B cell (primary cell): ENCODE data around the gene CHKA. TPM values are rescaled to one million over a fixed set of nuclear protein-coding genes. Genes with fewer than 3 reads are reported as not detected.

Experiments
- ATAC-seq: fragments of 200-7000 bp; cut with Tn5 transposase; one replicate; pipeline ENCODE4 v1.10.0; 2021; ENCODE audit warnings: low read depth, mild to moderate bottlenecking, moderate number of reproducible peaks, moderate library complexity
- CTCF ChIA-PET: fragments of 350-600 bp; sonication (Branson Sonifier 250); formaldehyde crosslinking; loops from one replicate; lab custom pipeline; 2021; ENCODE audit warnings: antibody characterized with exemption, inconsistent platforms; lab: Charles Lee
- POLR2A ChIA-PET: fragments of 350-600 bp; sonication (Branson Sonifier 250); formaldehyde crosslinking; loops from one replicate; lab custom pipeline; 2021; ENCODE audit warnings: antibody characterized with exemption; lab: Charles Lee
- DNase-seq: peaks from one replicate; pipeline ENCODE4 v3.0.0; 2013
- H2AFZ ChIP-seq: 2 replicates; pipeline ENCODE4 v1.6.1; 2012; ENCODE audit warnings: mild to moderate bottlenecking, low read depth, low read length; ENCODE audit not compliant: insufficient read depth, poor library complexity, severe bottlenecking
- H3K27ac ChIP-seq, 2 donors: 1 replicate in 1 of 2; 2 replicates in 1 of 2; pipeline ENCODE4 v1.5.1; 2012 to 2013; ENCODE audit warnings: low read length in 2 of 2, mild to moderate bottlenecking in 2 of 2, moderate library complexity in 1 of 2
- H3K27me3 ChIP-seq, 4 experiments: fragments of 200-600 bp in 1 of 4; sonication (generic) in 1 of 4; replicated peaks in 1 of 4; 1 replicate in 2 of 4; 2 replicates in 2 of 4; pipeline versions ENCODE4 v1.6.1 to v1.7.0; 2013 to 2016; ENCODE audit warnings: low read length in 3 of 4, mild to moderate bottlenecking in 2 of 4, mixed read lengths in 1 of 4, moderate library complexity in 1 of 4; ENCODE audit not compliant: insufficient read depth in 4 of 4, control insufficient read depth in 3 of 4; ENCODE audit errors: control extremely low read depth in 1 of 4
- H3K36me3 ChIP-seq, 2 experiments: replicated peaks in 1 of 2; 1 replicate in 1 of 2; 2 replicates in 1 of 2; pipeline versions ENCODE4 v1.6.1 to v1.7.1; 2013; ENCODE audit warnings: low read length in 1 of 2; ENCODE audit not compliant: insufficient read depth in 2 of 2, control insufficient read depth in 1 of 2; ENCODE audit errors: control extremely low read depth in 1 of 2, extremely low read depth in 1 of 2
- H3K4me1 ChIP-seq, 2 donors: fragments of 200-600 bp in 1 of 2; sonication (generic) in 1 of 2; 1 replicate in 1 of 2; 2 replicates in 1 of 2; pipeline versions ENCODE4 v1.5.1 to v1.6.1; 2013 to 2017; ENCODE audit warnings: low read length in 2 of 2; ENCODE audit not compliant: control insufficient read depth in 2 of 2, insufficient read depth in 2 of 2
- H3K4me2 ChIP-seq: replicated peaks from 2 replicates; pipeline ENCODE3; 2012; ENCODE audit warnings: mild to moderate bottlenecking, low read depth, low read length; ENCODE audit not compliant: poor library complexity, severe bottlenecking
- H3K4me3 ChIP-seq, 5 experiments: fragments of 200-600 bp in 1 of 5; sonication (generic) in 1 of 5; 1 replicate in 3 of 5; 2 replicates in 2 of 5; pipeline versions ENCODE4 v1.5.1 to v1.7.0; 2011 to 2016; ENCODE audit warnings: low read length in 4 of 5, mild to moderate bottlenecking in 4 of 5, low read depth in 2 of 5, control low read depth in 1 of 5, moderate library complexity in 1 of 5; ENCODE audit not compliant: insufficient read depth in 1 of 5; ENCODE audit errors: control extremely low read depth in 1 of 5, extremely low read depth in 1 of 5
- H3K79me2 ChIP-seq: fragments of 200-600 bp; sonication (generic); one replicate; pipeline ENCODE4 v1.6.0; 2016; ENCODE audit warnings: low read length; ENCODE audit not compliant: control insufficient read depth, insufficient read depth
- H3K9ac ChIP-seq: fragments of 200-600 bp; sonication (generic); 2 replicates; pipeline ENCODE4 v1.6.1; 2017; ENCODE audit warnings: mild to moderate bottlenecking, low read length, moderate library complexity
- H3K9me3 ChIP-seq, 3 donors: one replicate each; pipeline versions ENCODE4 v1.6.1 to v1.7.1; 2013; ENCODE audit warnings: low read length in 2 of 3; ENCODE audit not compliant: control insufficient read depth in 2 of 3, insufficient read depth in 1 of 3; ENCODE audit errors: control extremely low read depth in 1 of 3
- H4K20me1 ChIP-seq: 2 replicates; pipeline ENCODE4 v1.6.0; 2012; ENCODE audit warnings: mild to moderate bottlenecking, low read length; ENCODE audit not compliant: insufficient read depth, control insufficient read depth, poor library complexity, severe bottlenecking
- H3K27ac Mint-ChIP-seq: one replicate; pipeline ENCODE4 v1.8.0; 2021; ENCODE audit warnings: mixed read lengths
- H3K27me3 Mint-ChIP-seq: one replicate; pipeline ENCODE4 v1.8.0; 2021; ENCODE audit warnings: mixed read lengths
- H3K4me1 Mint-ChIP-seq: one replicate; pipeline ENCODE4 v1.8.0; 2021; ENCODE audit warnings: mixed read lengths
- H3K4me3 Mint-ChIP-seq: one replicate; pipeline ENCODE4 v1.8.0; 2021; ENCODE audit warnings: mixed read lengths
- H3K9me3 Mint-ChIP-seq: one replicate; pipeline ENCODE4 v1.8.0; 2022; ENCODE audit warnings: mixed read lengths; ENCODE audit not compliant: insufficient read depth
- EZH2 ChIP-seq: IDR thresholded peaks from 2 replicates; pipeline ENCODE4 v1.6.1; 2012; ENCODE audit warnings: borderline replicate concordance, low read depth, mild to moderate bottlenecking, moderate library complexity, low read length; ENCODE audit not compliant: insufficient read depth, poor library complexity, severe bottlenecking
- WGBS: methylation state at CpG from one replicate; pipeline ENCODE4 v1.1.5; 2013; ENCODE audit warnings: missing lambda C conversion rate; ENCODE audit not compliant: insufficient coverage; 5-methylcytosine and 5-hydroxymethylcytosine counted together
- intact Hi-C: fragments of 100-400 bp; cut with micrococcal nuclease; formaldehyde crosslinking; loops from one replicate; pipeline ENCODE4 v1.10.0; 2022
- polyA plus RNA-seq: library from polyadenylated mRNA; depleted of rRNA; stranded (reverse); fragments of >200 nt; gene quantifications from 2 replicates; pipeline ENCODE4 v1.2.3, GENCODE V29; 2012
- total RNA-seq, 2 donors: library from RNA; stranded (reverse); fragments of 120-200 nt in 1 of 2; gene quantifications; 1 replicate in 1 of 2; 2 replicates in 1 of 2; pipeline versions ENCODE4 v1.2.3 to v1.2.4, GENCODE V29; 2013 to 2022
- TF ChIP-seq, protein P1 (sequence below): fragments of 200-600 bp; IDR thresholded peaks from one replicate; pipeline ENCODE4 v1.8.0; 2022; ENCODE audit warnings: antibody characterized with exemption, mild to moderate bottlenecking

The CHKA gene
- total and polyA plus RNA-seq, 2 donors (not counting 1 experiment from before 2014, with no cell fraction given) = 10.6 to 20.6 TPM

DNA sequence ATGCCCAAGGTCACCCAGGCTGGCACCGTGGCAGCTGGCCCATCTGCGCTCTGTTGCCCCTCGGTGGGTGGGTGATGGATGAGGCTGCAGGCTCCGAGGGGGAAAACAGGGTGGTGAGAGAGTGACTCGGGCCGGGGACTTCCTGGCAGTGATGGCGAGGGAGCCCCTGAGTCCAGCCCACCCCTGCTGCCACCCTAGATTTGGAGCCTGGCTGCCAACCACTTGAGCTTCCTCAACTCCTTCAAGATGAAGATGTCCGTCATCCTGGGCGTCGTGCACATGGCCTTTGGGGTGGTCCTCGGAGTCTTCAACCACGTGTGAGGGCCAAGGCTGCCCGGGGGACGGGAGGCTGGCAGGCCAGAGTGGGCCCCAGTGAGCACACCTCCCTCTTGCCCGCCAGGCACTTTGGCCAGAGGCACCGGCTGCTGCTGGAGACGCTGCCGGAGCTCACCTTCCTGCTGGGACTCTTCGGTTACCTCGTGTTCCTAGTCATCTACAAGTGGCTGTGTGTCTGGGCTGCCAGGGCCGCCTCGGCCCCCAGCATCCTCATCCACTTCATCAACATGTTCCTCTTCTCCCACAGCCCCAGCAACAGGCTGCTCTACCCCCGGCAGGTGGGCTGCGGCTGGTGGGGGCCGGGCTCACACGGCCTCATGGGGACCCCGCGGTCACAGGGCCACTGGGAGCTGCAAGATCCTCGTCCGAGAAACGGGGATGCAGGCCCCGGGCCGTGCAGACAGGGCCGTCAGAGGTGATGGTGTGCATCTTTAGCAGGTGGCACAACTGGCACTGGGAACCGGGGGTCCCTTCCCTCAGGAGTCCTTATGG lies 72.3 kb downstream of the CHKA start:
- peak; percentile 10 for DNase-seq
- no peak overlapping the region for H3K9ac ChIP-seq
- H3K27me3 ChIP-seq = no peaks in the 10 kb centered on the region
- H3K4me3 Mint-ChIP-seq = no peak overlapping the region
- H3K4me1 Mint-ChIP-seq = no peaks in the 10 kb centered on the region
- CTCF ChIA-PET = no interaction called here
- no peaks in the 10 kb centered on the region for H3K4me1 ChIP-seq
- no peak for TF ChIP-seq EZH2
- TF ChIP-seq, protein P1, sequence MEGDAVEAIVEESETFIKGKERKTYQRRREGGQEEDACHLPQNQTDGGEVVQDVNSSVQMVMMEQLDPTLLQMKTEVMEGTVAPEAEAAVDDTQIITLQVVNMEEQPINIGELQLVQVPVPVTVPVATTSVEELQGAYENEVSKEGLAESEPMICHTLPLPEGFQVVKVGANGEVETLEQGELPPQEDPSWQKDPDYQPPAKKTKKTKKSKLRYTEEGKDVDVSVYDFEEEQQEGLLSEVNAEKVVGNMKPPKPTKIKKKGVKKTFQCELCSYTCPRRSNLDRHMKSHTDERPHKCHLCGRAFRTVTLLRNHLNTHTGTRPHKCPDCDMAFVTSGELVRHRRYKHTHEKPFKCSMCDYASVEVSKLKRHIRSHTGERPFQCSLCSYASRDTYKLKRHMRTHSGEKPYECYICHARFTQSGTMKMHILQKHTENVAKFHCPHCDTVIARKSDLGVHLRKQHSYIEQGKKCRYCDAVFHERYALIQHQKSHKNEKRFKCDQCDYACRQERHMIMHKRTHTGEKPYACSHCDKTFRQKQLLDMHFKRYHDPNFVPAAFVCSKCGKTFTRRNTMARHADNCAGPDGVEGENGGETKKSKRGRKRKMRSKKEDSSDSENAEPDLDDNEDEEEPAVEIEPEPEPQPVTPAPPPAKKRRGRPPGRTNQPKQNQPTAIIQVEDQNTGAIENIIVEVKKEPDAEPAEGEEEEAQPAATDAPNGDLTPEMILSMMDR = no peak
- POLR2A ChIA-PET = no interaction called here
- H2AFZ ChIP-seq = no peak overlapping the region
- no peak overlapping the region for H3K4me3 ChIP-seq
- H3K27ac Mint-ChIP-seq = no peak overlapping the region
- intact Hi-C loops = no loop called here
- H3K36me3 ChIP-seq = peaks cover 0 to 66% of the 10 kb centered on the region in 2 experiments
- ATAC-seq = no peak
- H3K79me2 ChIP-seq = no peaks in the 10 kb centered on the region
- H3K9me3 Mint-ChIP-seq = no peaks in the 10 kb centered on the region
- no peaks in the 10 kb centered on the region for H3K9me3 ChIP-seq
- 95% methylated on average over 33 of the region's 35 CpGs for WGBS
- peaks cover 7% of the 10 kb centered on the region for H4K20me1 ChIP-seq
- H3K27me3 Mint-ChIP-seq = no peaks in the 10 kb centered on the region
- H3K27ac ChIP-seq = no peak overlapping the region
- H3K4me2 ChIP-seq = no peak overlapping the region
